B cell (primary cell): ENCODE data around the gene PRR3. TPM values are rescaled to one million over a fixed set of nuclear protein-coding genes. Genes with fewer than 3 reads are reported as not detected.

ENCODE experiments used
- polyA plus RNA-seq: library from polyadenylated mRNA; depleted of rRNA; stranded (reverse); fragments of >200 nt; gene quantifications from 2 replicates; pipeline ENCODE4 v1.2.3, GENCODE V29; 2012
- small RNA-seq: library from RNA; depleted of rRNA; stranded (forward); fragments of <200 nt; gene quantifications from one replicate; pipeline ENCODE3, GENCODE V24; 2012; ENCODE audit warnings: low replicate concordance, low read depth; ENCODE audit not compliant: insufficient read length
- total RNA-seq, 2 donors: library from RNA; stranded (reverse); fragments of 120-200 nt in 1 of 2; gene quantifications; 1 replicate in 1 of 2; 2 replicates in 1 of 2; pipeline versions ENCODE4 v1.2.3 to v1.2.4, GENCODE V29; 2013 to 2022

Gene PRR3
- total and polyA plus RNA-seq, 2 donors (not counting 1 experiment from before 2014, with no cell fraction given) = 15.0 to 30.3 TPM

Small RNAs within 50 kb of the gene (small RNA-seq; reads per million reads assigned to genes)
- not detected for gene MIR877

Other genes starting within 250 kb of the PRR3 start
- 28.2 and 31.4 TPM in 2 replicates for gene TRIM39, start 230.4 kb upstream of the PRR3 start, total RNA-seq
- gene TRIM39, start 230.4 kb upstream of the PRR3 start, polyA plus RNA-seq = 18.1 and 43.6 TPM in 2 replicates
- gene RPP21, start 212.1 kb upstream of the PRR3 start, total RNA-seq = 48.1 and 50.6 TPM in 2 replicates
- gene RPP21, start 212.1 kb upstream of the PRR3 start, polyA plus RNA-seq = 104 and 114 TPM in 2 replicates
- 1,023 and 1,043 TPM in 2 replicates for gene HLA-E, start 67.8 kb upstream of the PRR3 start, total RNA-seq
- gene HLA-E, start 67.8 kb upstream of the PRR3 start, polyA plus RNA-seq = 1,146 and 1,174 TPM in 2 replicates
- gene GNL1, start 806 bp upstream of the PRR3 start, total RNA-seq = 107 and 109 TPM in 2 replicates
- 36.0 and 38.7 TPM in 2 replicates for gene GNL1, start 806 bp upstream of the PRR3 start, polyA plus RNA-seq
- 60.9 and 63.7 TPM in 2 replicates for gene ABCF1, start 14.1 kb downstream of the PRR3 start, total RNA-seq
- gene ABCF1, start 14.1 kb downstream of the PRR3 start, polyA plus RNA-seq = 22.8 and 51.0 TPM in 2 replicates
- gene PPP1R10, start 59.9 kb downstream of the PRR3 start, total RNA-seq = 157 and 177 TPM in 2 replicates
- gene PPP1R10, start 59.9 kb downstream of the PRR3 start, polyA plus RNA-seq = 40.7 and 61.5 TPM in 2 replicates
- 37.9 and 38.8 TPM in 2 replicates for gene MRPS18B, start 60.5 kb downstream of the PRR3 start, total RNA-seq
- gene MRPS18B, start 60.5 kb downstream of the PRR3 start, polyA plus RNA-seq = 26.3 and 35.9 TPM in 2 replicates
- gene ATAT1, start 69.6 kb downstream of the PRR3 start, total RNA-seq = 19.3 and 21.5 TPM in 2 replicates
- gene ATAT1, start 69.6 kb downstream of the PRR3 start, polyA plus RNA-seq = 15.1 and 15.7 TPM in 2 replicates
- gene C6orf136, start 89.8 kb downstream of the PRR3 start, total RNA-seq = 24.9 and 37.2 TPM in 2 replicates
- gene C6orf136, start 89.8 kb downstream of the PRR3 start, polyA plus RNA-seq = 31.0 and 36.6 TPM in 2 replicates
- 51.1 and 58.3 TPM in 2 replicates for gene DHX16, start 115.7 kb downstream of the PRR3 start, total RNA-seq
- gene DHX16, start 115.7 kb downstream of the PRR3 start, polyA plus RNA-seq = 69.7 and 71.7 TPM in 2 replicates
- 121 and 125 TPM in 2 replicates for gene PPP1R18, start 129.3 kb downstream of the PRR3 start, total RNA-seq
- 71.6 and 113 TPM in 2 replicates for gene PPP1R18, start 129.3 kb downstream of the PRR3 start, polyA plus RNA-seq
- gene NRM, start 133.7 kb downstream of the PRR3 start, total RNA-seq = 22.8 and 24.9 TPM in 2 replicates
- gene NRM, start 133.7 kb downstream of the PRR3 start, polyA plus RNA-seq = 18.9 and 26.0 TPM in 2 replicates
- 69.3 and 87.4 TPM in 2 replicates for gene MDC1, start 160.0 kb downstream of the PRR3 start, total RNA-seq
- gene MDC1, start 160.0 kb downstream of the PRR3 start, polyA plus RNA-seq = 24.9 and 26.4 TPM in 2 replicates
- gene TUBB, start 163.1 kb downstream of the PRR3 start, total RNA-seq = 288 and 295 TPM in 2 replicates
- 58.9 and 102 TPM in 2 replicates for gene TUBB, start 163.1 kb downstream of the PRR3 start, polyA plus RNA-seq
- 71.2 and 75.7 TPM in 2 replicates for gene FLOT1, start 185.4 kb downstream of the PRR3 start, total RNA-seq
- 75.8 and 79.4 TPM in 2 replicates for gene FLOT1, start 185.4 kb downstream of the PRR3 start, polyA plus RNA-seq
- gene IER3, start 187.3 kb downstream of the PRR3 start, total RNA-seq = 4.2 and 5.5 TPM in 2 replicates
- 3.7 and 7.5 TPM in 2 replicates for gene IER3, start 187.3 kb downstream of the PRR3 start, polyA plus RNA-seq